Measurements from ENCODE around the gene ANKRD22.

GRCh38 chr10:88781206-88781605 lies 70.4 kb downstream of the ANKRD22 start:
- TF ChIP-seq TAF1 (IDR thresholded peaks at IDR 0.05; ENCODE audit: borderline replicate concordance, insufficient read depth, low read length) (no peak), POLR2AphosphoS5 (IDR thresholded peaks at IDR 0.05; ENCODE audit: low read depth, low read length) (no peak), REST (IDR thresholded peaks at IDR 0.05; ENCODE audit: insufficient read depth in 1 of 2, low read depth in 2 of 2, low read length in 2 of 2) (no peak)

All from PFSK-1 (cell line).